GM21529 (cell line): ENCODE results near the gene KRTAP2-1.
"Not testable (repeated sequence)": the region's sequence is repeated elsewhere in the genome, so short reads cannot be mapped to it uniquely, and the experiment has no call there.

Source experiments
- ATAC-seq: cut with Tn5 transposase; IDR thresholded peaks from one replicate; pipeline ENCODE4 v1.9.1; 2021; ENCODE audit not compliant: unreplicated experiment

Gene KRTAP2-1

GRCh38 chr17:41058741-41059140, 11.6 kb upstream of the KRTAP2-1 start:
- no peak for ATAC-seq

- no peak for ATAC-seq
Observed at GRCh38 chr17:41057547-41057946, 10.4 kb upstream of the KRTAP2-1 start.

- not testable (repeated sequence) for ATAC-seq
Observed at GRCh38 chr17:41055130-41055529, 8.0 kb upstream of the KRTAP2-1 start, which contains the start of gene KRTAP2-2. Gene KRTAP2-2 (minus strand): TSS chr17:41055230. CDS start chr17:41055211, 19 bp downstream.

- ATAC-seq: not testable (repeated sequence)
Observed at GRCh38 chr17:41054556-41054955, 7.4 kb upstream of the KRTAP2-1 start.

- no peak for ATAC-seq
Observed at GRCh38 chr17:41054025-41054424, 6.9 kb upstream of the KRTAP2-1 start.

GRCh38 chr17:41052566-41052965, 5.5 kb upstream of the KRTAP2-1 start:
- ATAC-seq: no peak

- no peak for ATAC-seq
Observed at GRCh38 chr17:41049110-41049509, 2.0 kb upstream of the KRTAP2-1 start.

GRCh38 chr17:41048441-41048840, 1.3 kb upstream of the KRTAP2-1 start:
- no peak for ATAC-seq

- ATAC-seq: no peak
Observed at GRCh38 chr17:41042953-41043352, 4.2 kb downstream of the KRTAP2-1 start.

- ATAC-seq: not testable (repeated sequence)
Observed at GRCh38 chr17:41040783-41041571, 6.1 kb downstream of the KRTAP2-1 start, which contains the start of gene KRTAP1-1. Gene KRTAP1-1 (minus strand): TSS chr17:41041450. CDS start chr17:41041397, 53 bp downstream.

GRCh38 chr17:41037853-41038350, 9.2 kb downstream of the KRTAP2-1 start:
- no peak for ATAC-seq

- not testable (repeated sequence) for ATAC-seq
Observed at GRCh38 chr17:41034346-41034935, 12.7 kb downstream of the KRTAP2-1 start, which contains the start of gene KRTAP1-3. Gene KRTAP1-3 (minus strand): TSS chr17:41034874. CDS start chr17:41034821, 53 bp downstream.

GRCh38 chr17:41029633-41030245, 17.4 kb downstream of the KRTAP2-1 start, which contains the start of gene KRTAP1-4:
Gene KRTAP1-4 (minus strand): TSS chr17:41030195. CDS start chr17:41030078, 117 bp downstream.
- no peak for ATAC-seq

GRCh38 chr17:41026715-41027471, 20.2 kb downstream of the KRTAP2-1 start, which contains the start of gene KRTAP1-5:
Gene KRTAP1-5 (minus strand): TSS chr17:41027208. CDS start chr17:41027155, 53 bp downstream.
- no peak for ATAC-seq

- ATAC-seq: no peak
Observed at GRCh38 chr17:41024697-41025096, 22.4 kb downstream of the KRTAP2-1 start.

- ATAC-seq: no peak
Observed at GRCh38 chr17:41020336-41020735, 26.8 kb downstream of the KRTAP2-1 start.

- ATAC-seq: no peak
Observed at GRCh38 chr17:41019415-41019814, 27.7 kb downstream of the KRTAP2-1 start.

GRCh38 chr17:41018541-41018940, 28.6 kb downstream of the KRTAP2-1 start:
- no peak for ATAC-seq

GRCh38 chr17:41016578-41017215, 30.4 kb downstream of the KRTAP2-1 start:
- ATAC-seq: no peak

- ATAC-seq: no peak
Observed at GRCh38 chr17:41015454-41015853, 31.7 kb downstream of the KRTAP2-1 start.
